Astrocyte (in vitro differentiated cells and primary cell): Measurements from ENCODE around the gene KRTAP10-1.

Experiments used
- CTCF ChIP-seq: IDR thresholded peaks from 2 replicates; pipeline ENCODE4 v1.5.1; 2011; ENCODE audit warnings: low read depth, mild to moderate bottlenecking, inconsistent platforms, low read length, moderate library complexity; ENCODE audit not compliant: insufficient read depth
- EZH2 ChIP-seq: IDR thresholded peaks from 2 replicates; pipeline ENCODE4 v1.6.1; 2012; ENCODE audit warnings: mild to moderate bottlenecking, low read length, inconsistent platforms; ENCODE audit not compliant: insufficient read depth

- no peak for TF ChIP-seq EZH2
- no peak for TF ChIP-seq CTCF
These were observed 40.4 kb downstream of the KRTAP10-1 start for GRCh38 chr21:44499631-44500030.
